B cell (primary cell): ENCODE data around the gene LSM14A. TPM values are rescaled to one million over a fixed set of nuclear protein-coding genes. Genes with fewer than 3 reads are reported as not detected.
A peak's percentile ranks its signal among the peaks of the same experiment; 100 is the strongest.

Experiments
- ATAC-seq: fragments of 200-7000 bp; cut with Tn5 transposase; one replicate; pipeline ENCODE4 v1.10.0; 2021; ENCODE audit warnings: low read depth, mild to moderate bottlenecking, moderate number of reproducible peaks, moderate library complexity
- CTCF ChIA-PET: fragments of 350-600 bp; sonication (Branson Sonifier 250); formaldehyde crosslinking; loops from one replicate; lab custom pipeline; 2021; ENCODE audit warnings: antibody characterized with exemption, inconsistent platforms; lab: Charles Lee
- POLR2A ChIA-PET: fragments of 350-600 bp; sonication (Branson Sonifier 250); formaldehyde crosslinking; loops from one replicate; lab custom pipeline; 2021; ENCODE audit warnings: antibody characterized with exemption; lab: Charles Lee
- DNase-seq: peaks from one replicate; pipeline ENCODE4 v3.0.0; 2013
- H2AFZ ChIP-seq: 2 replicates; pipeline ENCODE4 v1.6.1; 2012; ENCODE audit warnings: mild to moderate bottlenecking, low read depth, low read length; ENCODE audit not compliant: insufficient read depth, poor library complexity, severe bottlenecking
- H3K27ac ChIP-seq, 2 donors: 1 replicate in 1 of 2; 2 replicates in 1 of 2; pipeline ENCODE4 v1.5.1; 2012 to 2013; ENCODE audit warnings: low read length in 2 of 2, mild to moderate bottlenecking in 2 of 2, moderate library complexity in 1 of 2
- H3K27me3 ChIP-seq, 4 experiments: fragments of 200-600 bp in 1 of 4; sonication (generic) in 1 of 4; replicated peaks in 1 of 4; 1 replicate in 2 of 4; 2 replicates in 2 of 4; pipeline versions ENCODE4 v1.6.1 to v1.7.0; 2013 to 2016; ENCODE audit warnings: low read length in 3 of 4, mild to moderate bottlenecking in 2 of 4, mixed read lengths in 1 of 4, moderate library complexity in 1 of 4; ENCODE audit not compliant: insufficient read depth in 4 of 4, control insufficient read depth in 3 of 4; ENCODE audit errors: control extremely low read depth in 1 of 4
- H3K36me3 ChIP-seq, 2 experiments: replicated peaks in 1 of 2; 1 replicate in 1 of 2; 2 replicates in 1 of 2; pipeline versions ENCODE4 v1.6.1 to v1.7.1; 2013; ENCODE audit warnings: low read length in 1 of 2; ENCODE audit not compliant: insufficient read depth in 2 of 2, control insufficient read depth in 1 of 2; ENCODE audit errors: control extremely low read depth in 1 of 2, extremely low read depth in 1 of 2
- H3K4me1 ChIP-seq, 2 donors: fragments of 200-600 bp in 1 of 2; sonication (generic) in 1 of 2; 1 replicate in 1 of 2; 2 replicates in 1 of 2; pipeline versions ENCODE4 v1.5.1 to v1.6.1; 2013 to 2017; ENCODE audit warnings: low read length in 2 of 2; ENCODE audit not compliant: control insufficient read depth in 2 of 2, insufficient read depth in 2 of 2
- H3K4me2 ChIP-seq: replicated peaks from 2 replicates; pipeline ENCODE3; 2012; ENCODE audit warnings: mild to moderate bottlenecking, low read depth, low read length; ENCODE audit not compliant: poor library complexity, severe bottlenecking
- H3K4me3 ChIP-seq, 5 experiments: fragments of 200-600 bp in 1 of 5; sonication (generic) in 1 of 5; 1 replicate in 3 of 5; 2 replicates in 2 of 5; pipeline versions ENCODE4 v1.5.1 to v1.7.0; 2011 to 2016; ENCODE audit warnings: low read length in 4 of 5, mild to moderate bottlenecking in 4 of 5, low read depth in 2 of 5, control low read depth in 1 of 5, moderate library complexity in 1 of 5; ENCODE audit not compliant: insufficient read depth in 1 of 5; ENCODE audit errors: control extremely low read depth in 1 of 5, extremely low read depth in 1 of 5
- H3K79me2 ChIP-seq: fragments of 200-600 bp; sonication (generic); one replicate; pipeline ENCODE4 v1.6.0; 2016; ENCODE audit warnings: low read length; ENCODE audit not compliant: control insufficient read depth, insufficient read depth
- H3K9ac ChIP-seq: fragments of 200-600 bp; sonication (generic); 2 replicates; pipeline ENCODE4 v1.6.1; 2017; ENCODE audit warnings: mild to moderate bottlenecking, low read length, moderate library complexity
- H3K9me3 ChIP-seq, 3 donors: one replicate each; pipeline versions ENCODE4 v1.6.1 to v1.7.1; 2013; ENCODE audit warnings: low read length in 2 of 3; ENCODE audit not compliant: control insufficient read depth in 2 of 3, insufficient read depth in 1 of 3; ENCODE audit errors: control extremely low read depth in 1 of 3
- H4K20me1 ChIP-seq: 2 replicates; pipeline ENCODE4 v1.6.0; 2012; ENCODE audit warnings: mild to moderate bottlenecking, low read length; ENCODE audit not compliant: insufficient read depth, control insufficient read depth, poor library complexity, severe bottlenecking
- H3K27ac Mint-ChIP-seq: one replicate; pipeline ENCODE4 v1.8.0; 2021; ENCODE audit warnings: mixed read lengths
- H3K27me3 Mint-ChIP-seq: one replicate; pipeline ENCODE4 v1.8.0; 2021; ENCODE audit warnings: mixed read lengths
- H3K4me1 Mint-ChIP-seq: one replicate; pipeline ENCODE4 v1.8.0; 2021; ENCODE audit warnings: mixed read lengths
- H3K4me3 Mint-ChIP-seq: one replicate; pipeline ENCODE4 v1.8.0; 2021; ENCODE audit warnings: mixed read lengths
- H3K9me3 Mint-ChIP-seq: one replicate; pipeline ENCODE4 v1.8.0; 2022; ENCODE audit warnings: mixed read lengths; ENCODE audit not compliant: insufficient read depth
- CTCF ChIP-seq: fragments of 200-600 bp; IDR thresholded peaks from one replicate; pipeline ENCODE4 v1.8.0; 2022; ENCODE audit warnings: antibody characterized with exemption, mild to moderate bottlenecking
- EZH2 ChIP-seq: IDR thresholded peaks from 2 replicates; pipeline ENCODE4 v1.6.1; 2012; ENCODE audit warnings: borderline replicate concordance, low read depth, mild to moderate bottlenecking, moderate library complexity, low read length; ENCODE audit not compliant: insufficient read depth, poor library complexity, severe bottlenecking
- WGBS: methylation state at CpG from one replicate; pipeline ENCODE4 v1.1.5; 2013; ENCODE audit warnings: missing lambda C conversion rate; ENCODE audit not compliant: insufficient coverage; 5-methylcytosine and 5-hydroxymethylcytosine counted together
- intact Hi-C: fragments of 100-400 bp; cut with micrococcal nuclease; formaldehyde crosslinking; loops from one replicate; pipeline ENCODE4 v1.10.0; 2022
- polyA plus RNA-seq: library from polyadenylated mRNA; depleted of rRNA; stranded (reverse); fragments of >200 nt; gene quantifications from 2 replicates; pipeline ENCODE4 v1.2.3, GENCODE V29; 2012
- total RNA-seq, 2 donors: library from RNA; stranded (reverse); fragments of 120-200 nt in 1 of 2; gene quantifications; 1 replicate in 1 of 2; 2 replicates in 1 of 2; pipeline versions ENCODE4 v1.2.3 to v1.2.4, GENCODE V29; 2013 to 2022

LSM14A gene
- total and polyA plus RNA-seq, 2 donors (not counting 1 experiment from before 2014, with no cell fraction given) = 90.7 to 163 TPM

DNA sequence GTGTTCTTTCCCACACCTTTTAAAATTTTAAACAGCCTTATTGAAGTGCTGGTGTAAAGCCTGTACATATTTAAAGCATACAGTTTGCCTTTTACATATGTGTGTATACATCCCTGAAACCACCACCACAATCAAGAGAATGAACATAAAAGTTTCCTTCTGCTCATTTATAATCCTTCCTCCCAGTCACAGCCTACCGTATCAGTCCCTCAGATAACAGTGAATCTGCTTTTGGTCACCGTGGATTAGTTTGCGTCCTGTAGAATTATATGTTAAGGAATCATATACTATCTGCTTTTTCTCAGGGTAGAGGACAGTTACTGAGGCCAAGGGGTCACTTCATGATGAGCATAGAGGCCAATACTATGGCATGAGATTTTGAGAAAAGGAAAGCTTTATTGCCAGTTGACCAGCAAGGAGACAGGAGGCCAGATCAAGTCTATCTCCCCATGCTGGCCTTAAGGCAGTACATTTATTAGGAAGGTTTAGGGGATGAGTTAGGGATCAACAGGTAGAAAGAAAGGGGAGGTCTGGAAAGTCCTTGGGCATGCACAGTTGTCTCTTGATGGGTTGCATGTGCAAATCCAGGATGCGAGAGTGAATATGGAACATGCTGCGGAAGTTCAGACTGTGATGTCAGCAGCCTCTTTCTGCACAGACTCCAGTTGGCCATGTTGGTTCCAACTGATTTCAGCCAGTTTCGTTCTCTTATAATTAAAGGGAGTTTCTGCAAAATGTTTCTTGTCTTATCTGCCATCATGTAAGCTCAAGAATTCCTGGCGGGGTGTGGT lies 36.3 kb upstream of the LSM14A start:
- Histone ChIP-seq H3K27ac (no peak overlapping the region), H3K36me3 (no peaks in the 10 kb centered on the region), H3K79me2 (no peaks in the 10 kb centered on the region), H3K4me3 (no peak overlapping the region), H3K9ac (no peak overlapping the region), H3K4me1 (peaks cover 3 to 8% of the 10 kb centered on the region in 2 donors), H3K27me3 (no peaks in the 10 kb centered on the region), H3K4me2 (no peak overlapping the region), H4K20me1 (no peaks in the 10 kb centered on the region), H2AFZ (peak overlapping the region; percentile 22), H3K9me3 (no peaks in the 10 kb centered on the region)
- H3K4me1 Mint-ChIP-seq = peaks cover 14% of the 10 kb centered on the region
- H3K27me3 Mint-ChIP-seq = no peaks in the 10 kb centered on the region
- peak overlapping the region; percentile 63 for H3K4me3 Mint-ChIP-seq
- ChIA-PET POLR2A (no interaction called here), CTCF (interaction anchor here (0.5 to 2.0 kb wide), 4 partner anchors 9 to 1161 kb away, joined by 3 to 6 read pairs (median 4); no protein-coding TSS in a partner anchor)
- TF ChIP-seq CTCF = no peak
- no peak for TF ChIP-seq EZH2
- no peaks in the 10 kb centered on the region for H3K9me3 Mint-ChIP-seq
- WGBS = 100% methylated on average over 3 of the region's 7 CpGs
- no peak for ATAC-seq
- intact Hi-C loops = no loop called here
- no peak for DNase-seq
- peak overlapping the region; percentile 7 for H3K27ac Mint-ChIP-seq

- Histone ChIP-seq H3K27me3 (no peaks in the 10 kb centered on the region), H3K9ac (no peak overlapping the region), H3K27ac (no peak overlapping the region), H3K4me1 (peaks cover 0 to 3% of the 10 kb centered on the region in 2 donors), H3K79me2 (no peaks in the 10 kb centered on the region), H3K4me2 (no peak overlapping the region), H3K36me3 (no peaks in the 10 kb centered on the region), H2AFZ (no peak overlapping the region), H4K20me1 (no peaks in the 10 kb centered on the region), H3K4me3 (no peak overlapping the region), H3K9me3 (no peaks in the 10 kb centered on the region)
- Mint-ChIP-seq H3K4me3 (no peak overlapping the region), H3K4me1 (no peaks in the 10 kb centered on the region), H3K9me3 (no peaks in the 10 kb centered on the region), H3K27me3 (no peaks in the 10 kb centered on the region), H3K27ac (no peak overlapping the region)
- intact Hi-C loops = no loop called here
- ATAC-seq (no peak), DNase-seq (no peak)
- ChIA-PET CTCF (no interaction called here), POLR2A (no interaction called here)
- WGBS = no CpG with 5 or more reads among the region's 5 CpGs
- TF ChIP-seq EZH2 = no peak
- TF ChIP-seq CTCF = no peak
Measured at GRCh38 chr19:34141025-34141424, 31.3 kb upstream of the LSM14A start.
